Adrenal gland (tissue), 5 donors: ENCODE data around the gene GALE.
A peak's percentile ranks its signal among the peaks of the same experiment; 100 is the strongest.

ENCODE experiments used
- POLR2A ChIP-seq, 2 donors: fragments of 450-650 bp; IDR thresholded peaks; one replicate each; pipeline ENCODE4 v1.6.1; 2017; ENCODE audit warnings: antibody characterized with exemption in 2 of 2, mild to moderate bottlenecking in 2 of 2, moderate library complexity in 1 of 2
- TF ChIP-seq, protein P1 (sequence below), 6 experiments: fragments of 450-650 bp in 4 of 6; fragments of 200-600 bp in 2 of 6; sonication (generic) in 1 of 6; IDR thresholded peaks; 1 replicate in 5 of 6; 2 replicates in 1 of 6; pipeline versions ENCODE4 v1.5.1 to v1.8.0; 2016 to 2021; ENCODE audit warnings: antibody characterized with exemption in 6 of 6, mild to moderate bottlenecking in 2 of 6, moderate library complexity in 1 of 6
- donor health status: DM: no; HTN: no; CAD: no.

DNA sequence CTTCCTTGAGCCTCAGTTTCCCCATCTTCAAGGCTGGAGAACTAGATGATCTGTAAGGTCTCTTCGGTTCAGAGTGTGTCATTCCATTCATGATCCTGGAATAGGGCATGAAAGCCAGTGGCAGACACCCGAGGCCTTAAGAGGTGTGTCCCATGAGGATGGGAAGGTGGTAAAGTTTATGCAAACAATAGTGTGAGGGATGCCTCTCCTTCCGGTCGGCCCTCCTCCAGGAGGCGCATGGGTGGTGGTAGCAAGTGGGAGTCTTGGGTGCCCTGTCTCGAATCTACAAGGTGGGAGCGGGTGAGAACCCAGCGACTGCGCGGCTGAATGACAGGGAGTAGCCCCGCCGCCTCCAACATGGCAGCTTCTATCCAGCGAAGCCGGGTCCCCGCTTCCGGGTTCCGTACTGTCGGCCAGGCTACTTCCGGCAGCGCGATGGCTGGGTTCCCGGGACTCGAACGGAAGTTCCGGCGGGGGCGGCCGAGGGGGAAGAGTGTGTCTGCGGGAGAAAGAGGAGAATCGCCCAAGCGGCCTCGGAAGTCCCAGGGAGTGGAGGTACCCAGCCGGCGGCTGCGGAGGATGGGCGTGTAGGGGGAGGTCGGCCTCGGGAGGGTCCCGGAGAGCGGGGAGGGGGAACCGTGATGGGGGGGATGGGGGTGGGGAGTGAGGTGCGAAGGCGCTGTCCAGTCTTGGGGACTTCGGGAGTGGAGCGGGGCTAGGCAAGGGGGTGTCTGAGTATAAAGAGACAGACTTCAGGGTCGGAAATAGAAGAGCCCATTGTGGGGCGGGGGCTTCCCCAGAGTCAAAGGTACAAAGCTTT, 9.6 kb downstream of the GALE start, which contains the start of gene LYPLA2:
- TF ChIP-seq, protein P1, sequence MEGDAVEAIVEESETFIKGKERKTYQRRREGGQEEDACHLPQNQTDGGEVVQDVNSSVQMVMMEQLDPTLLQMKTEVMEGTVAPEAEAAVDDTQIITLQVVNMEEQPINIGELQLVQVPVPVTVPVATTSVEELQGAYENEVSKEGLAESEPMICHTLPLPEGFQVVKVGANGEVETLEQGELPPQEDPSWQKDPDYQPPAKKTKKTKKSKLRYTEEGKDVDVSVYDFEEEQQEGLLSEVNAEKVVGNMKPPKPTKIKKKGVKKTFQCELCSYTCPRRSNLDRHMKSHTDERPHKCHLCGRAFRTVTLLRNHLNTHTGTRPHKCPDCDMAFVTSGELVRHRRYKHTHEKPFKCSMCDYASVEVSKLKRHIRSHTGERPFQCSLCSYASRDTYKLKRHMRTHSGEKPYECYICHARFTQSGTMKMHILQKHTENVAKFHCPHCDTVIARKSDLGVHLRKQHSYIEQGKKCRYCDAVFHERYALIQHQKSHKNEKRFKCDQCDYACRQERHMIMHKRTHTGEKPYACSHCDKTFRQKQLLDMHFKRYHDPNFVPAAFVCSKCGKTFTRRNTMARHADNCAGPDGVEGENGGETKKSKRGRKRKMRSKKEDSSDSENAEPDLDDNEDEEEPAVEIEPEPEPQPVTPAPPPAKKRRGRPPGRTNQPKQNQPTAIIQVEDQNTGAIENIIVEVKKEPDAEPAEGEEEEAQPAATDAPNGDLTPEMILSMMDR (IDR thresholded peaks at IDR 0.05), result no peak
- TF ChIP-seq POLR2A (IDR thresholded peaks at IDR 0.05), result peak in 1 of 2 donors; percentile 63
